GM10266 (cell line): Measurements from ENCODE around the gene CELF2.

Source experiments
- DNase-seq: peaks from one replicate; pipeline ENCODE4 v3.0.0; 2012; ENCODE audit errors: extremely low spot score
- CTCF ChIP-seq: IDR thresholded peaks from 2 replicates; pipeline ENCODE4 v1.5.1; 2012; ENCODE audit warnings: mild to moderate bottlenecking, low read depth; ENCODE audit not compliant: control insufficient read depth, insufficient read depth; ENCODE audit errors: missing control alignments

The CELF2 gene

GRCh38 chr10:11324761-11325321 lies 307.2 kb downstream of the CELF2 start:
- TF ChIP-seq CTCF: no peak

DNA sequence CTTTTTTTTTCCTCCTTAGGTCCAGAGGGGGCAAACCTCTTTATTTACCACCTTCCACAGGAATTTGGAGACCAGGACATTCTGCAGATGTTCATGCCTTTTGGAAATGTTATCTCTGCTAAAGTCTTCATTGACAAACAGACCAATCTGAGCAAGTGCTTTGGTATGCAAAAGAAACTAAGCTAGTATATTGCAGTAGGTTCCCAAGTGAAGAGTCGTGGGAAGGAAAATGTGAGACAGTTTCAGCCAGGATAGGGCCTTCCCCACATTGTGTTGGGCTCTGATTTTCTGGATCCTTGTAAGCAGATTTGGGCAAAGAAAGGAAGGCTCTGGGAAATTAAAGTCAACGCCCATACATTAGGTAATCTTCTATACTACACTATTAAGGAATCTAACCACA lies 308.1 kb downstream of the CELF2 start:
- TF ChIP-seq CTCF: no peak
- DNase-seq: no peak

More at GRCh38 chr10:11324761-11325321, 307.2 kb downstream of the CELF2 start:
- DNase-seq: no peak

GRCh38 chr10:11326241-11326640 lies 308.6 kb downstream of the CELF2 start:
- DNase-seq: no peak

GRCh38 chr10:11326913-11327616 lies 309.4 kb downstream of the CELF2 start:
- no peak for DNase-seq

More at GRCh38 chr10:11326241-11326640, 308.6 kb downstream of the CELF2 start:
- TF ChIP-seq CTCF: no peak

GRCh38 chr10:11328264-11329061 lies 310.8 kb downstream of the CELF2 start:
- DNase-seq: no peak
- TF ChIP-seq CTCF: no peak

More at GRCh38 chr10:11326913-11327616, 309.4 kb downstream of the CELF2 start:
- TF ChIP-seq CTCF: no peak

GRCh38 chr10:11329062-11329673 lies 311.5 kb downstream of the CELF2 start:
- TF ChIP-seq CTCF: no peak
- no peak for DNase-seq
